Peyer's patch (tissue), 4 donors: ENCODE data around the gene CD248.

Experiments
- POLR2A ChIP-seq, 2 donors: fragments of 450-650 bp; IDR thresholded peaks; one replicate each; pipeline ENCODE4 v1.5.1; 2017; ENCODE audit warnings: antibody characterized with exemption in 2 of 2, mild to moderate bottlenecking in 2 of 2, moderate library complexity in 2 of 2
- TF ChIP-seq, protein P1 (sequence below), 6 experiments: fragments of 450-650 bp in 4 of 6; fragments of 200-600 bp in 2 of 6; sonication (generic) in 1 of 6; IDR thresholded peaks; one replicate each; pipeline ENCODE4 v1.5.1; 2017 to 2019; ENCODE audit warnings: antibody characterized with exemption in 6 of 6, mild to moderate bottlenecking in 3 of 6, moderate library complexity in 1 of 6

DNA sequence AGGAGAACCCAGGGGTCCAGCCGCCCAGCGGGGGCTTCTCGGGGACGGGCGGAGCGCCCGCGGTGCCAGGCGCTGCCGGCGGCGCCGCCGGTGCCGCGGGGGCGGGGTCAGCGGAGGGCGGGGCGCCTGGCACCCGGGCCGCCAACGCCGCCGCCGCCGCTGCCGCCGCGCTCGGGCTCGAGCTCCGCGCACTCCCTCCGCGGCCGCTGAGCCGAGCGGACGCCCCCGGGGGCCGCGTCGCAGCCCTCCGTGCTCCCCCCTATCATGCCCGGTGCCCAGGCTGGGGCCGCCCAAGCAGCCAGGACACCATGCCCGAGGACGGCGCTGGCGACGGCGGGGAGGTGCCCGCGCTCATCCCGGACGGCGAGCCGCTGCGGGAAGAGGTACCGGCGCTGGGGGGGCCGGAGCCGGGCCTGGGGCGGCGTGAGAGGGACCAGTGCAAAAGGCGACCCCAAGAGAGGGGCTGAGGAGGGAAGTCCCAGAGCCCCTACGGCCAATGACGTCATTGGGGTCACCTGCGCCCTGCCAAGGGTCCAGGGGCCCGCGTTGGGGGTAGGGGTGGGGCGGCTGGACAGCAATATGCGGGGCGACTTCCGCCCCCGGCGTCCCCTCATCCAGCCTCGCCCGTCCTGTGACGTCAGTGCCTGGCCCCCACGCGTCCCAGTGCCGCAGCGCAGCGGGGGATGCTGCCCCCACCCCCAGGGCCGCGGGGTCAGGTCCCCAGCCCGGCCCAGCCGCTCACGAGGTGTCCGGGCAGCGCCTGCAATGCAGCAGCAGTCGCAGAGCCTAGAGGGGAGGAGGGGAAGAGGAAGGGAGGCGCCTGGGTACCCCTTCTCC, 24.9 kb downstream of the CD248 start, which contains the start of gene TMEM151A:
- TF ChIP-seq POLR2A (IDR thresholded peaks at IDR 0.05): no peak
- TF ChIP-seq, protein P1, sequence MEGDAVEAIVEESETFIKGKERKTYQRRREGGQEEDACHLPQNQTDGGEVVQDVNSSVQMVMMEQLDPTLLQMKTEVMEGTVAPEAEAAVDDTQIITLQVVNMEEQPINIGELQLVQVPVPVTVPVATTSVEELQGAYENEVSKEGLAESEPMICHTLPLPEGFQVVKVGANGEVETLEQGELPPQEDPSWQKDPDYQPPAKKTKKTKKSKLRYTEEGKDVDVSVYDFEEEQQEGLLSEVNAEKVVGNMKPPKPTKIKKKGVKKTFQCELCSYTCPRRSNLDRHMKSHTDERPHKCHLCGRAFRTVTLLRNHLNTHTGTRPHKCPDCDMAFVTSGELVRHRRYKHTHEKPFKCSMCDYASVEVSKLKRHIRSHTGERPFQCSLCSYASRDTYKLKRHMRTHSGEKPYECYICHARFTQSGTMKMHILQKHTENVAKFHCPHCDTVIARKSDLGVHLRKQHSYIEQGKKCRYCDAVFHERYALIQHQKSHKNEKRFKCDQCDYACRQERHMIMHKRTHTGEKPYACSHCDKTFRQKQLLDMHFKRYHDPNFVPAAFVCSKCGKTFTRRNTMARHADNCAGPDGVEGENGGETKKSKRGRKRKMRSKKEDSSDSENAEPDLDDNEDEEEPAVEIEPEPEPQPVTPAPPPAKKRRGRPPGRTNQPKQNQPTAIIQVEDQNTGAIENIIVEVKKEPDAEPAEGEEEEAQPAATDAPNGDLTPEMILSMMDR (IDR thresholded peaks at IDR 0.05): no peak
